PFSK-1 (cell line): ENCODE results near the gene PANX1.

Source experiments
- POLR2AphosphoS5 ChIP-seq: IDR thresholded peaks from 2 replicates; pipeline ENCODE4 v1.6.1; 2012; ENCODE audit warnings: low read depth, mild to moderate bottlenecking, control low read depth, low read length, moderate library complexity
- REST ChIP-seq, 2 experiments: IDR thresholded peaks; 2 replicates each; pipeline versions ENCODE4 v1.6.1 to v1.8.0; 2011 to 2012; ENCODE audit warnings: low read depth in 2 of 2, low read length in 2 of 2, control low read depth in 1 of 2, inconsistent platforms in 1 of 2, mild to moderate bottlenecking in 1 of 2, moderate library complexity in 1 of 2; ENCODE audit not compliant: insufficient read depth in 1 of 2
- TAF1 ChIP-seq: IDR thresholded peaks from 2 replicates; pipeline ENCODE4 v1.6.1; 2012; ENCODE audit warnings: low read length, control low read depth, borderline replicate concordance; ENCODE audit not compliant: insufficient read depth

DNA sequence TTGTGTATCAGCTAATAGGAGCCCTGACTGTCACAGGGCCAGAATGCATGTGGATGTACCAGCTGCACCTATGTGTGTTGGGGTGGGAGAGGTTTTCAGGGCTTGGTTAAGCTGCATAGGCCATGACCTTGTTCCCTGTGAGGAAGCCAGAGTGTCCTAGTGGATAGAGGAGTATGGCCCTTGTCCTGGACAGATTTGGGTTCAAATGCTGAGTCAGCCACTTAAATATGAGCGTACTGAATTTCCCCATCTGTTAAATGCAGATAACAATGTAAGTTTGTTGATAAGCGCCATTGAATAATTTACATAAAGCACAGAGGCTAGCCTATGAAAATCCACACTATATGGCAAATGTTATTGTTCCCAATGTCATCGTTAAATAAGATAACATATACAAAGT lies 74.4 kb downstream of the PANX1 start:
- TF ChIP-seq TAF1 (no peak), POLR2AphosphoS5 (no peak), REST (IDR thresholded peaks at IDR 0.05; ENCODE audit: insufficient read depth in 1 of 2, low read depth in 2 of 2, low read length in 2 of 2) (no peak)
